Measurements from ENCODE around the gene HNRNPH2.

Gene HNRNPH2

DNA sequence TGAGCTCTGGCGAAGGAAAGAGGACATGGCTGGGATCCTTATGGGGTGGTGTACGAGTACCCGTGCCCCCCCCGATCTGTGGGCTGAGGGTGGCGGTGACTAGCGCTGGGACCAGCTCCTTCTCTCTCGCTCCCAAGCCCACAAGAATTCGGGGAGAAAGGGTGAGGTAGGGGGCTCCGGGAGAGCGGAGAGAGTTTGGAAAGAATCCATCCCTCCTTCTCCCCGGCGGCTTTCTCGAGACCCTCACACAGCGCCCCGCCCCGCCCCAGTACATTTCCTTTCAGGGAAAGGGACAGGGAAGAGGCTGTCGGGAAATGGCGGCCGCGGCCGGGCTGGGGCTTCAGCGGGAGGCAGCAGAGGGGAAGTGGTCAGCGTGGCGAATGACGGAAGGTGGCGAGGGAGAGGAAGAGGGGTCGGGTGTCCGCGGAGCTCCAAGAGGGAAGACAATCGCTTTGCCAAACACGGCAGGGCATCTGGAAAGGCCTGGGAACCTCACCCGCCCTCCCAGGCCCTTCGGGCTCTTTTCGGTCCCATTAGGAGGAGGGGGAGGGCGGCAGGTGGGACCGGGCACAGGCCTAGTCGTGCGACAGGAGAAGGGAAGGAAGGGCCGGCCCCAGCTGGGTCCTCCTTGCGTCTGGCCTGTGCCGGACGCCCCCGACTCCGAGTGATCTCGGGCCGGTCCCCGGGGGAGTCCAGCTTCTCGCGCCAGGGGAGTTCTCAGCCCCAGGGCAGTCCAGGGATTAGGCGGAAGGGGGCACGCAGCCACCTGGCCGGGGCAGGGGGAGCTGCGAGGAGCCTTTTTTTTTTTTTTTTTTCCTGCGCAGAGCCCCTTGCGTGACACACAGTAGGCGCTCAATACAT, 10.2 kb downstream of the HNRNPH2 start:
- no peak for TF ChIP-seq CTCF (IDR thresholded peaks at IDR 0.05; ENCODE audit: low read depth, low read length, missing control alignments)
- no peak for DNase-seq (ENCODE audit: low read depth)
- peak overlapping the region; percentile 47 for H3K4me3 ChIP-seq (ENCODE audit: low read depth, low read length)

- H3K4me3 ChIP-seq (ENCODE audit: low read depth, low read length) = no peak overlapping the region
- TF ChIP-seq CTCF (IDR thresholded peaks at IDR 0.05; ENCODE audit: low read depth, low read length, missing control alignments) = no peak
- no peak for DNase-seq (ENCODE audit: low read depth)
These were observed 11.5 kb downstream of the HNRNPH2 start for GRCh38 chrX:101419489-101419888.

DNA sequence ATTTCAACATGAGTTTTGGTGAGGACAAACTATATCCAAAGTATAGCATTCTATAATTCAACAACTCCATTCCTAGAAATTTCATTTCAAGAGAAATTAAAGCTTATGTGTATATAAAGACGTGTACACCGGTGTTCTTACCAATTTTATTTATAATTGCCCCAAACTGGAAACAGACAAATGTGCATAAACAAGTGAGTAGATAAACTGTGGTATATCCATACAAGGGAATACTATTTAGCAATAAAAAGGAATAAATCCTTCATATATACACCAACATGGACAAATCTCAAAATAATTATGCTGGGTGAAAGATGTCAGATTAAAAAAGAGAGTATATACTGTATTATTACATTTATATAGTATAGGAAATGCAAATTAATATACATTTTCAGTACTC, 19.9 kb downstream of the HNRNPH2 start:
- no peak for TF ChIP-seq CTCF (IDR thresholded peaks at IDR 0.05; ENCODE audit: low read depth, low read length, missing control alignments)
- no peak for DNase-seq (ENCODE audit: low read depth)
- H3K4me3 ChIP-seq (ENCODE audit: low read depth, low read length) = no peak overlapping the region

- DNase-seq (ENCODE audit: low read depth) = no peak
- no peak overlapping the region for H3K4me3 ChIP-seq (ENCODE audit: low read depth, low read length)
These were observed 21.9 kb downstream of the HNRNPH2 start for GRCh38 chrX:101429934-101430333.

DNA sequence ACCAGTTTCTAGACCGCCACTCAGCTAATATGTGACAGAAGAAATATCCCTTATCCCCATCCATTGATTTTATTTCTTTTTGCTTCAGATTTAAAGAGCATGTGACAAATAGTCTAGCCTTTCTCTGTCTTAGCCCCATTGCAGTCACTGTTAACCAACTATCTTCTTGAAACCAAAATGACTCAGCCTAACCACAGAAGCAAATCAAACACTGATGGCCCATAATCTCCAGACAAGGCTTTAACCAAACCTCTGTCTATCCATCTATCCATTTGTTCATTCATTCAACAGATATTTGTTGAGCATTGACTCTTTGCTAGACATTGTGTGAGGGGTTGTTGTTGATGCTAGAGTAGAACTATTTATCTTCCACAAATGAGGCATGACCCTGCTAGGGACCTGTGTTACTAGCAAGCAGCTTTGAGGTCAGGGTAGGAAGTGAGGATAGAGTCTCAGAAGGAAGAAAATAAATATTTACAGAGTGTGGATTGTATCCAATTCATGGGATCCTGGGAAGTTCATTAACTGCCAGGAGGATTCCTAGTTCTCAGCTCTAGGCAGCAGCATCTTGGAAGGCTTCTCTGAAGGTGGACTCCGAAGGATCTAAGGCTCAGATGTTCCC, 22.5 kb downstream of the HNRNPH2 start:
- TF ChIP-seq CTCF (IDR thresholded peaks at IDR 0.05; ENCODE audit: low read depth, low read length, missing control alignments) = no peak
- no peak overlapping the region for H3K4me3 ChIP-seq (ENCODE audit: low read depth, low read length)
- DNase-seq (ENCODE audit: low read depth) = no peak

More at GRCh38 chrX:101429934-101430333, 21.9 kb downstream of the HNRNPH2 start:
- TF ChIP-seq CTCF (IDR thresholded peaks at IDR 0.05; ENCODE audit: low read depth, low read length, missing control alignments) = no peak

DNA sequence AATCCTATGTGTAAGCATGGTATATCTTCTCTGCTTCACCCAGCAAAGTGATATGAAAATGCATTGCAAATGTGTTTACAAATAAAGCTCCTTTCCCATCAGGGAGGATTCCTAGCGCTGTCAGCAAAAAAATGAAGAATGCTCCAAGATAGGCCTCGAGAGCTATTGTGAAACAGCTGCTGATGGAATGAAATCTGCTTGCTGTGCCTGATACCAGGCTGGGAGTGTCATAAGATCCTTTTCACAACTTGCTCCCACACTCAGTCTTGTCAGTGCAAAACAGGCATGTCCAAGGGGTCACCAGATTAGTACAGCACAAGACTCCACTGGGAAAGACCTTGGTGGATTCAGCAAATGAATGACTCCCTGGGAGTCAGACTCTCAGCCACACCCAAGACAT, 34.1 kb downstream of the HNRNPH2 start:
- no peak for DNase-seq (ENCODE audit: low read depth)
- no peak overlapping the region for H3K4me3 ChIP-seq (ENCODE audit: low read depth, low read length)
- TF ChIP-seq CTCF (IDR thresholded peaks at IDR 0.05; ENCODE audit: low read depth, low read length, missing control alignments) = no peak
